GM15510 (cell line): ENCODE measurements around the gene WNT5B.

ENCODE experiments used
- POLR2A ChIP-seq: IDR thresholded peaks from 3 replicates; pipeline ENCODE4 v1.6.1; 2011; ENCODE audit warnings: borderline replicate concordance; ENCODE audit not compliant: insufficient read length; ENCODE audit errors: extremely low read depth

Gene WNT5B

GRCh38 chr12:1650260-1650977, 21.4 kb downstream of the WNT5B start:
- no peak for TF ChIP-seq POLR2A

GRCh38 chr12:1650978-1651361, 21.9 kb downstream of the WNT5B start:
- no peak for TF ChIP-seq POLR2A

- no peak for TF ChIP-seq POLR2A
These were observed 22.9 kb downstream of the WNT5B start for GRCh38 chr12:1651946-1652345.

- no peak for TF ChIP-seq POLR2A
These were observed 26.3 kb downstream of the WNT5B start for GRCh38 chr12:1655225-1655788.

GRCh38 chr12:1656902-1657301, 27.9 kb downstream of the WNT5B start:
- no peak for TF ChIP-seq POLR2A

- TF ChIP-seq POLR2A = no peak
These were observed 28.7 kb downstream of the WNT5B start for GRCh38 chr12:1657688-1658087.

- no peak for TF ChIP-seq POLR2A
These were observed 31.5 kb downstream of the WNT5B start for GRCh38 chr12:1660304-1661187.

- TF ChIP-seq POLR2A = peak; percentile 56
These were observed 32.7 kb downstream of the WNT5B start for GRCh38 chr12:1661553-1662335.

- no peak for TF ChIP-seq POLR2A
These were observed 33.9 kb downstream of the WNT5B start for GRCh38 chr12:1662761-1663439.

- TF ChIP-seq POLR2A = no peak
These were observed 34.6 kb downstream of the WNT5B start for GRCh38 chr12:1663440-1664132.

GRCh38 chr12:1665366-1665765, 36.3 kb downstream of the WNT5B start:
- TF ChIP-seq POLR2A = no peak

- no peak for TF ChIP-seq POLR2A
These were observed 37.2 kb downstream of the WNT5B start for GRCh38 chr12:1666215-1666614.

- TF ChIP-seq POLR2A = no peak
These were observed 37.7 kb downstream of the WNT5B start for GRCh38 chr12:1666685-1667162.
